Activated naive CD4-positive, alpha-beta T cell treated with anti-CD3 and anti-CD28 coated beads, Interleukin-2, amount 10 ng/mL, durations not matched to agents 7 days and 5 days (primary cell): ENCODE data around the gene JAK1.
A peak's percentile ranks its signal among the peaks of the same experiment; 100 is the strongest.
"Not testable (repeated sequence)": the region's sequence is repeated elsewhere in the genome, so short reads cannot be mapped to it uniquely, and the experiment has no call there.

Experiments used
- CTCF ChIA-PET: fragments of 350-600 bp; sonication (Branson Sonifier 250); formaldehyde crosslinking; loops from one replicate; lab custom pipeline; 2021; ENCODE audit warnings: antibody characterized with exemption; lab: Charles Lee
- DNase-seq: peaks from one replicate; pipeline ENCODE4 v3.0.0-alpha.2; 2020
- H3K27ac Mint-ChIP-seq: one replicate; pipeline ENCODE4 v1.8.0; 2021; ENCODE audit warnings: mild to moderate bottlenecking, moderate library complexity, mixed read lengths
- H3K27me3 Mint-ChIP-seq: one replicate; pipeline ENCODE4 v1.8.0; 2021; ENCODE audit warnings: mild to moderate bottlenecking, mixed read lengths
- H3K36me3 Mint-ChIP-seq: one replicate; pipeline ENCODE4 v1.8.0; 2021; ENCODE audit warnings: mixed read lengths
- H3K4me1 Mint-ChIP-seq: one replicate; pipeline ENCODE4 v1.8.0; 2021; ENCODE audit warnings: mixed read lengths
- H3K4me3 Mint-ChIP-seq: one replicate; pipeline ENCODE4 v1.8.0; 2021; ENCODE audit warnings: mild to moderate bottlenecking, moderate library complexity, mixed read lengths
- H3K9me3 Mint-ChIP-seq: one replicate; pipeline ENCODE4 v1.8.0; 2021; ENCODE audit warnings: mixed read lengths

Gene JAK1

GRCh38 chr1:64934115-64934877 lies 32.1 kb downstream of the JAK1 start:
- H3K36me3 Mint-ChIP-seq = peaks cover 27% of the 10 kb centered on the region
- H3K27me3 Mint-ChIP-seq = no peaks in the 10 kb centered on the region
- DNase-seq = no peak
- H3K27ac Mint-ChIP-seq = no peak overlapping the region
- H3K9me3 Mint-ChIP-seq = peaks cover 4% of the 10 kb centered on the region
- H3K4me1 Mint-ChIP-seq = peaks cover 30% of the 10 kb centered on the region
- CTCF ChIA-PET = interaction anchor here (0.6 to 1.3 kb wide), 2 partner anchors 13 to 25 kb away, joined by 3 read pairs; no protein-coding TSS in a partner anchor
- no peak overlapping the region for H3K4me3 Mint-ChIP-seq

GRCh38 chr1:64933296-64934070 lies 32.9 kb downstream of the JAK1 start:
- Mint-ChIP-seq H3K27ac (no peak overlapping the region), H3K4me3 (no peak overlapping the region), H3K4me1 (peaks cover 35% of the 10 kb centered on the region), H3K9me3 (peaks cover 3% of the 10 kb centered on the region), H3K27me3 (no peaks in the 10 kb centered on the region), H3K36me3 (peaks cover 22% of the 10 kb centered on the region)
- DNase-seq = no peak
- CTCF ChIA-PET = interaction anchor here (1.3 kb wide), 1 partner anchor 12 kb away, joined by 3 read pairs; no protein-coding TSS in a partner anchor

- no peak for DNase-seq
- H3K4me3 Mint-ChIP-seq = no peak overlapping the region
- CTCF ChIA-PET = no interaction called here
- peaks cover 2% of the 10 kb centered on the region for H3K9me3 Mint-ChIP-seq
- peaks cover 19% of the 10 kb centered on the region for H3K36me3 Mint-ChIP-seq
- H3K4me1 Mint-ChIP-seq = peaks cover 40% of the 10 kb centered on the region
- no peak overlapping the region for H3K27ac Mint-ChIP-seq
- no peaks in the 10 kb centered on the region for H3K27me3 Mint-ChIP-seq
These were observed 33.4 kb downstream of the JAK1 start for GRCh38 chr1:64932962-64933295.

- H3K36me3 Mint-ChIP-seq = peaks cover 34% of the 10 kb centered on the region
- H3K27ac Mint-ChIP-seq, CTCF ChIA-PET, H3K4me3 Mint-ChIP-seq, DNase-seq, H3K9me3 Mint-ChIP-seq, H3K27me3 Mint-ChIP-seq: not testable (repeated sequence)
- H3K4me1 Mint-ChIP-seq = peaks cover 57% of the 10 kb centered on the region
These were observed 35.7 kb downstream of the JAK1 start for GRCh38 chr1:64930640-64931039.

- no peak overlapping the region for H3K27ac Mint-ChIP-seq
- no peaks in the 10 kb centered on the region for H3K27me3 Mint-ChIP-seq
- CTCF ChIA-PET = interaction anchor here (1.4 kb wide), 1 partner anchor 19 kb away, joined by 4 read pairs; no protein-coding TSS in a partner anchor
- peaks cover 62% of the 10 kb centered on the region for H3K4me1 Mint-ChIP-seq
- DNase-seq = no peak
- H3K9me3 Mint-ChIP-seq = peaks cover 2% of the 10 kb centered on the region
- peaks cover 41% of the 10 kb centered on the region for H3K36me3 Mint-ChIP-seq
- H3K4me3 Mint-ChIP-seq = no peak overlapping the region
These were observed 37.1 kb downstream of the JAK1 start for GRCh38 chr1:64929221-64929620.

- CTCF ChIA-PET = interaction anchor here (1.4 kb wide), 1 partner anchor 20 kb away, joined by 4 read pairs; no protein-coding TSS in a partner anchor
- Mint-ChIP-seq H3K4me1 (peaks cover 62% of the 10 kb centered on the region), H3K9me3 (peaks cover 2% of the 10 kb centered on the region), H3K36me3 (peaks cover 41% of the 10 kb centered on the region), H3K27me3 (no peaks in the 10 kb centered on the region), H3K27ac (no peak overlapping the region), H3K4me3 (no peak overlapping the region)
- DNase-seq = no peak
These were observed 38.0 kb downstream of the JAK1 start for GRCh38 chr1:64928325-64928724.

- Mint-ChIP-seq H3K27me3 (no peaks in the 10 kb centered on the region), H3K27ac (no peak overlapping the region), H3K4me3 (no peak overlapping the region), H3K36me3 (peaks cover 31% of the 10 kb centered on the region), H3K4me1 (peaks cover 85% of the 10 kb centered on the region), H3K9me3 (peaks cover under 1% of the 10 kb centered on the region)
- CTCF ChIA-PET = no interaction called here
- no peak for DNase-seq
These were observed 40.8 kb downstream of the JAK1 start for GRCh38 chr1:64925594-64925993.

GRCh38 chr1:64923294-64923718 lies 43.0 kb downstream of the JAK1 start:
- no peak overlapping the region for H3K27ac Mint-ChIP-seq
- H3K27me3 Mint-ChIP-seq = no peaks in the 10 kb centered on the region
- peaks cover 73% of the 10 kb centered on the region for H3K4me1 Mint-ChIP-seq
- CTCF ChIA-PET = no interaction called here
- H3K4me3 Mint-ChIP-seq = no peak overlapping the region
- peak; percentile 22 for DNase-seq
- H3K36me3 Mint-ChIP-seq = peaks cover 35% of the 10 kb centered on the region
- H3K9me3 Mint-ChIP-seq = no peaks in the 10 kb centered on the region

- DNase-seq = no peak
- no peak overlapping the region for H3K27ac Mint-ChIP-seq
- H3K9me3 Mint-ChIP-seq = no peaks in the 10 kb centered on the region
- no peak overlapping the region for H3K4me3 Mint-ChIP-seq
- CTCF ChIA-PET = interaction anchor here (1.2 kb wide), 1 partner anchor 17 kb away, joined by 3 read pairs; no protein-coding TSS in a partner anchor
- H3K36me3 Mint-ChIP-seq = peaks cover 36% of the 10 kb centered on the region
- peaks cover 73% of the 10 kb centered on the region for H3K4me1 Mint-ChIP-seq
- no peaks in the 10 kb centered on the region for H3K27me3 Mint-ChIP-seq
These were observed 44.0 kb downstream of the JAK1 start for GRCh38 chr1:64922336-64922735.

- Mint-ChIP-seq H3K9me3 (no peaks in the 10 kb centered on the region), H3K27me3 (no peaks in the 10 kb centered on the region), H3K36me3 (peaks cover 31% of the 10 kb centered on the region), H3K4me1 (peaks cover 75% of the 10 kb centered on the region), H3K27ac (no peak overlapping the region), H3K4me3 (no peak overlapping the region)
- DNase-seq = no peak
- CTCF ChIA-PET = interaction anchor here (1.1 to 1.2 kb wide), 2 partner anchors 12 to 17 kb away, joined by 3 read pairs; no protein-coding TSS in a partner anchor
These were observed 44.6 kb downstream of the JAK1 start for GRCh38 chr1:64921771-64922170.

GRCh38 chr1:64920941-64921589 lies 45.3 kb downstream of the JAK1 start:
- Mint-ChIP-seq H3K27me3 (no peaks in the 10 kb centered on the region), H3K9me3 (no peaks in the 10 kb centered on the region), H3K27ac (no peak overlapping the region), H3K36me3 (peaks cover 25% of the 10 kb centered on the region), H3K4me1 (peaks cover 75% of the 10 kb centered on the region), H3K4me3 (no peak overlapping the region)
- CTCF ChIA-PET = interaction anchor here (1.1 kb wide), 1 partner anchor 13 kb away, joined by 3 read pairs; no protein-coding TSS in a partner anchor
- no peak for DNase-seq

GRCh38 chr1:64919120-64919519 lies 47.2 kb downstream of the JAK1 start:
- Mint-ChIP-seq H3K4me1 (peaks cover 64% of the 10 kb centered on the region), H3K36me3 (peaks cover 16% of the 10 kb centered on the region)
- CTCF ChIA-PET, DNase-seq, H3K27ac Mint-ChIP-seq, H3K27me3 Mint-ChIP-seq, H3K9me3 Mint-ChIP-seq, H3K4me3 Mint-ChIP-seq: not testable (repeated sequence)

- Mint-ChIP-seq H3K27ac (no peak overlapping the region), H3K4me3 (no peak overlapping the region), H3K9me3 (no peaks in the 10 kb centered on the region), H3K4me1 (peaks cover 61% of the 10 kb centered on the region), H3K27me3 (no peaks in the 10 kb centered on the region), H3K36me3 (peaks cover 16% of the 10 kb centered on the region)
- no peak for DNase-seq
- CTCF ChIA-PET = interaction anchor here (0.6 kb wide), 1 partner anchor 8 kb away, joined by 3 read pairs; no protein-coding TSS in a partner anchor
These were observed 48.4 kb downstream of the JAK1 start for GRCh38 chr1:64917907-64918306.

GRCh38 chr1:64917328-64917861 lies 49.0 kb downstream of the JAK1 start:
- Mint-ChIP-seq H3K9me3 (no peaks in the 10 kb centered on the region), H3K4me3 (no peak overlapping the region), H3K27me3 (no peaks in the 10 kb centered on the region), H3K4me1 (peaks cover 56% of the 10 kb centered on the region), H3K36me3 (peaks cover 16% of the 10 kb centered on the region), H3K27ac (no peak overlapping the region)
- CTCF ChIA-PET = interaction anchor here (0.6 kb wide), 1 partner anchor 8 kb away, joined by 3 read pairs; no protein-coding TSS in a partner anchor
- no peak for DNase-seq
